Type B pancreatic cell (in vitro differentiated cells): ENCODE results near the gene ADGRB3. TPM values are rescaled to one million over a fixed set of nuclear protein-coding genes. Genes with fewer than 3 reads are reported as not detected.

Experiments
- DNase-seq: peaks from one replicate; pipeline ENCODE4 v3.0.0; 2021; ENCODE audit warnings: mixed read lengths; ENCODE audit not compliant: unreplicated experiment; ENCODE audit errors: extremely low spot score
- H3K27ac Mint-ChIP-seq: 2 replicates; pipeline ENCODE4 v1.8.0; 2021; ENCODE audit warnings: mild to moderate bottlenecking, mixed read lengths
- H3K27me3 Mint-ChIP-seq: 2 replicates; pipeline ENCODE4 v1.8.0; 2021; ENCODE audit warnings: mixed read lengths
- H3K36me3 Mint-ChIP-seq: 2 replicates; pipeline ENCODE4 v1.8.0; 2021; ENCODE audit warnings: mixed read lengths
- H3K4me1 Mint-ChIP-seq: one replicate; pipeline ENCODE4 v1.8.0; 2021; ENCODE audit warnings: mixed read lengths; ENCODE audit not compliant: unreplicated experiment
- H3K4me3 Mint-ChIP-seq: 2 replicates; pipeline ENCODE4 v1.8.0; 2021; ENCODE audit warnings: mild to moderate bottlenecking, mixed read lengths
- H3K9me3 Mint-ChIP-seq: 2 replicates; pipeline ENCODE4 v1.8.0; 2021; ENCODE audit warnings: mixed read lengths
- total RNA-seq: library from RNA; stranded (reverse); gene quantifications from 2 replicates; pipeline ENCODE4 v1.2.1, GENCODE V29; 2021; ENCODE audit warnings: low replicate concordance
- TF ChIP-seq, protein P1 (sequence below): fragments of 200-600 bp; sonication (generic); conservative IDR thresholded peaks from 2 replicates; pipeline ENCODE4 v1.5.0; 2021; ENCODE audit warnings: antibody characterized with exemption, mild to moderate bottlenecking

ADGRB3 gene
- total RNA-seq, 1 donor from 2014 or later = 2.0 TPM

DNA sequence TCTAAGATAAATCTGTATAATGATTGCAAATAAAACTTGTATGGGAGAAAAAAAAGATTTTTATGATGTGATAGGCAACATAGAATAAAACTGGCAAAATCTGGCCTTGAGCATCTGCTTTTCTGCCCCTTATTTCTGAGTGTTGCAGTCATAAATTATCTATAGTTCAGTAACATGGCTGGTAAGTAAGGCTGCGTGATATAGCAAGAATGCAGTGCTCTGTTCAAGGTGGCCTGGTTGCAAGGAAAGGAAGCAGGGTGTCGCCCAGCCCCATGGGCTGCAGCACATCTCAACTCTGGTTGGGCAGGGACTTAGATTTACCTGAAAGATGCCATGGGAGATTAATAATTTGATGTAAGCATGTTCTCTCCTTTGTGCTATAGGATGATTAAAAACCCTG lies 582.3 kb downstream of the ADGRB3 start:
- Mint-ChIP-seq H3K27ac (no peak overlapping the region), H3K36me3 (no peaks in the 10 kb centered on the region), H3K4me1 (no peaks in the 10 kb centered on the region), H3K4me3 (no peak overlapping the region), H3K9me3 (no peaks in the 10 kb centered on the region), H3K27me3 (peaks cover 18% of the 10 kb centered on the region)
- TF ChIP-seq, protein P1, sequence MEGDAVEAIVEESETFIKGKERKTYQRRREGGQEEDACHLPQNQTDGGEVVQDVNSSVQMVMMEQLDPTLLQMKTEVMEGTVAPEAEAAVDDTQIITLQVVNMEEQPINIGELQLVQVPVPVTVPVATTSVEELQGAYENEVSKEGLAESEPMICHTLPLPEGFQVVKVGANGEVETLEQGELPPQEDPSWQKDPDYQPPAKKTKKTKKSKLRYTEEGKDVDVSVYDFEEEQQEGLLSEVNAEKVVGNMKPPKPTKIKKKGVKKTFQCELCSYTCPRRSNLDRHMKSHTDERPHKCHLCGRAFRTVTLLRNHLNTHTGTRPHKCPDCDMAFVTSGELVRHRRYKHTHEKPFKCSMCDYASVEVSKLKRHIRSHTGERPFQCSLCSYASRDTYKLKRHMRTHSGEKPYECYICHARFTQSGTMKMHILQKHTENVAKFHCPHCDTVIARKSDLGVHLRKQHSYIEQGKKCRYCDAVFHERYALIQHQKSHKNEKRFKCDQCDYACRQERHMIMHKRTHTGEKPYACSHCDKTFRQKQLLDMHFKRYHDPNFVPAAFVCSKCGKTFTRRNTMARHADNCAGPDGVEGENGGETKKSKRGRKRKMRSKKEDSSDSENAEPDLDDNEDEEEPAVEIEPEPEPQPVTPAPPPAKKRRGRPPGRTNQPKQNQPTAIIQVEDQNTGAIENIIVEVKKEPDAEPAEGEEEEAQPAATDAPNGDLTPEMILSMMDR = no peak
- no peak for DNase-seq

DNA sequence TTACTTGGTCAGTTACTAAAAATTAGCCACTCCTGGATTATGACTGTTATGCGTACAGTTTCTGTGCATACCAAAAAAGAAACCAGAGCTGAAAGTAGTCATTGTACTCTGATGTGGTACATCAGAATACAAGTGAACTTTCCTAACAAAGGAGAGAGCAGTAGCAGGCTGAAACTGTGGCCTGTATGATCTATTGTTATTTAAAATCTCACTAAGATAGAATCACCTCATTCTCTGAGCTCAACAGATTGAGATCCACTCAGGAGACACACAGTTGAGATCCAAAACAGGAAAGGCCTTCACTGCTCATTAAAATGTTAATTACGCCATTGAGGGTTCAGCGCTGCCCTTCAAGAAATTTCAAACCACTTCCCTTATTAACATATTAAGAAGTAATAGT lies 585.3 kb downstream of the ADGRB3 start:
- no peaks in the 10 kb centered on the region for H3K9me3 Mint-ChIP-seq
- H3K27me3 Mint-ChIP-seq = peaks cover 15% of the 10 kb centered on the region
- no peak overlapping the region for H3K4me3 Mint-ChIP-seq
- TF ChIP-seq, protein P1 = no peak
- no peak overlapping the region for H3K27ac Mint-ChIP-seq
- H3K4me1 Mint-ChIP-seq = no peaks in the 10 kb centered on the region
- H3K36me3 Mint-ChIP-seq = no peaks in the 10 kb centered on the region
- no peak for DNase-seq

DNA sequence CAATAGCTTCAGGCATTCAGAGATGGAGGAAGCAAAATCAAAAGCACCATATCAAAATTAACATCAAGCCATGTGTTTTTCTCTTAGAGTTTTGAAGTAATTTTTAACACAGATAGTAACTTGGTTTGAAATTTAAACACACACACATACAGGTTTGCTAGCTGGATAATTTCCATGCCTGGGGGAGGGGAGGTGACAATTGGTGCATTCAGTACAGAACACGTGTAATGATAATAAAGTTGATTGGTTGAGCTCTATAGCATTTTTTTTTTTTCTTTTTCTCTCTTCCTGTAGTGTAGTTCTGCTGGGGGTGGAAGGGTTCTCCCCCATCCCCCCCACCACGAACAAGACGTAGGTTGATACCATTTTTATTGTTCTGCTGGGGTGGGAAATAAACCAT lies 596.9 kb downstream of the ADGRB3 start:
- DNase-seq = no peak
- TF ChIP-seq, protein P1 = no peak
- Mint-ChIP-seq H3K4me1 (peaks cover 5% of the 10 kb centered on the region), H3K27ac (no peak overlapping the region), H3K9me3 (no peaks in the 10 kb centered on the region), H3K27me3 (peaks cover 20% of the 10 kb centered on the region), H3K36me3 (no peaks in the 10 kb centered on the region), H3K4me3 (no peak overlapping the region)

DNA sequence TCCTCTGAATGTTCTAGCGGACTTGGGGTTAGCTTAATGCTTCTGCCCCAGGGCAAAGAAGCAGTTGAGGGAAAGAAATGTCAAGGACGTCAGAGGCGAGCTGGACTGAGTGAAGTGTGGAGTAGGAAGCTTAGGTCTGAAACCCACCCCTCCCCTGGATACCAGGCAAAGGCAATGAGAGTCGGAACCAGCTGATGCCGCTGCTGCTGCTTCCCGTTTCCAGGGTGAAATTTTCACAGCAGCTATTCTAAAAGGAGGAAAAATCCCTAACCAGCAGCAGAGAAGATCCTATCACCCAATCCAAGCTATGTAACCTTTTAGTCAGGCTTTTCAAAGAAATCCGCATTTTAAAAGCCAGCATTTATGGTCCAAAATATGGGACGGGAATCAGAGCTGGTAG lies 597.4 kb downstream of the ADGRB3 start:
- no peak for DNase-seq
- no peaks in the 10 kb centered on the region for H3K36me3 Mint-ChIP-seq
- H3K27me3 Mint-ChIP-seq = peaks cover 20% of the 10 kb centered on the region
- no peaks in the 10 kb centered on the region for H3K9me3 Mint-ChIP-seq
- TF ChIP-seq, protein P1 = no peak
- no peak overlapping the region for H3K27ac Mint-ChIP-seq
- H3K4me1 Mint-ChIP-seq = peaks cover 5% of the 10 kb centered on the region
- peak overlapping the region; percentile 60 for H3K4me3 Mint-ChIP-seq

DNA sequence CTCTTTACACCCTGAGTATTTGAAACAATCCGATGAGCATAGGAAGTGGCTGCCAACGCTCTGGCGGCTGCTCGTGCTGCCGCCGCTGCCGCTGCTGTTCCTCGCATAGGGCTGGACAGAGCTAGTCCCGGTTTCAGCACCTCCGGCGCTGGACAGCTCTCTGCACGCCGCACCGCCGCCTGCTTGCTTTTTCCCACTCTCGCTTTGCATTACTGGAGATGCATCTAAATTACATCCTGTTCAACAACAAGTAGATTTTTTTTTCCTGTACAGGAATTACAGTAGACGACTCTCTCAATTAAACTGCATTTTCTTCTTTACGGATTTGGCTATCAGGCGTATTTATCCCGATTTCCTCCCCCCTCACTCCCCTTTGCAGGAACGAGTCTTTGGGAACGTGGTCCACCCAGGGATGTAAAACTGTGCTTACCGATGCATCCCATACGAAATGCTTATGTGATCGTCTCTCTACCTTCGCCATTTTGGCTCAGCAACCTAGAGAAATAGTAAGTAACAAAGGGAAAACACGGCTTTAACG lies 597.9 kb downstream of the ADGRB3 start:
- peak; percentile 90 for DNase-seq
- Mint-ChIP-seq H3K4me3 (peak overlapping the region; percentile 60), H3K27me3 (peaks cover 20% of the 10 kb centered on the region), H3K36me3 (no peaks in the 10 kb centered on the region), H3K9me3 (no peaks in the 10 kb centered on the region), H3K27ac (no peak overlapping the region), H3K4me1 (peaks cover 5% of the 10 kb centered on the region)
- TF ChIP-seq, protein P1 = no peak

DNA sequence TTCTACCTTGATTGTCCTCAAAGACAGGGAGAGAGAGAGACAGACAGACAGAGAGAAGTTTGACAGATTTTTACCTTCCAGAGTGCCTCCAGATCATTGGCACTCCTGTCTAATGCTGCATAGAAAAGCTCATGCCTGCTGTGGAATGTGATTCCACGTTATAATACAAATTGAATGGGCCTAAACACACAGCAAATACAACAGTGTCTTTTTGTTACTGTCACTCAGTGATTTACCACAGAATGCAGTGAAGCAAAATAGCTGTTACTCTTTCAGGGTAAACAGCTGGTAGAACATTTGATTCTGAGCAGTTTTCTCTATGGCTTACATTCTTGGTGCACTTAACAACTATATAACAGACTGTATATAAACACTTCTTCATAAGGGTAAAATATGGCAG lies 603.0 kb downstream of the ADGRB3 start:
- Mint-ChIP-seq H3K4me1 (peaks cover 3% of the 10 kb centered on the region), H3K9me3 (no peaks in the 10 kb centered on the region), H3K4me3 (no peak overlapping the region), H3K27ac (no peak overlapping the region), H3K27me3 (peaks cover 2% of the 10 kb centered on the region), H3K36me3 (no peaks in the 10 kb centered on the region)
- TF ChIP-seq, protein P1 = no peak
- no peak for DNase-seq
